ENCODE measurements around the gene PTPRN2.

DNA sequence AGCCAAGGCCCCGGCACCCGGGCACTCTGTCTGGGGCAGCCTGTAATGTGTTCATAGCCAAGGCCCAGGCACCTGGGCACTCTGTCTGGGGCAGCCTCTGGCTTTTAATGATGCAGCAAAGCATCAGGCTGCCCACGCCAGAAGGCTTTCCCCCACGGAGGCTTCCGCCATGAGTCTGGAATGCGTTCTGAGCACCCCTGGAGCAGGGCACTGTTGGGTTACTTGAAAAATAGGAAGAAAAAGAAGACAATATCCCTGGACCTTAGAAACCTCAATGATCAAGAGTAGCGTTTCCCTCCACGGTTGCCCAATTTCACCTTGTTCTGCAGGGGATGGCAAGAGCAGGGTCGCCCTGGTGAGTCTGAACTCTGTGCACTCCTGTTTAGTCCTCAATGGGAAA lies 565.0 kb downstream of the PTPRN2 start:
- TF ChIP-seq, protein P1, sequence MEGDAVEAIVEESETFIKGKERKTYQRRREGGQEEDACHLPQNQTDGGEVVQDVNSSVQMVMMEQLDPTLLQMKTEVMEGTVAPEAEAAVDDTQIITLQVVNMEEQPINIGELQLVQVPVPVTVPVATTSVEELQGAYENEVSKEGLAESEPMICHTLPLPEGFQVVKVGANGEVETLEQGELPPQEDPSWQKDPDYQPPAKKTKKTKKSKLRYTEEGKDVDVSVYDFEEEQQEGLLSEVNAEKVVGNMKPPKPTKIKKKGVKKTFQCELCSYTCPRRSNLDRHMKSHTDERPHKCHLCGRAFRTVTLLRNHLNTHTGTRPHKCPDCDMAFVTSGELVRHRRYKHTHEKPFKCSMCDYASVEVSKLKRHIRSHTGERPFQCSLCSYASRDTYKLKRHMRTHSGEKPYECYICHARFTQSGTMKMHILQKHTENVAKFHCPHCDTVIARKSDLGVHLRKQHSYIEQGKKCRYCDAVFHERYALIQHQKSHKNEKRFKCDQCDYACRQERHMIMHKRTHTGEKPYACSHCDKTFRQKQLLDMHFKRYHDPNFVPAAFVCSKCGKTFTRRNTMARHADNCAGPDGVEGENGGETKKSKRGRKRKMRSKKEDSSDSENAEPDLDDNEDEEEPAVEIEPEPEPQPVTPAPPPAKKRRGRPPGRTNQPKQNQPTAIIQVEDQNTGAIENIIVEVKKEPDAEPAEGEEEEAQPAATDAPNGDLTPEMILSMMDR (IDR thresholded peaks at IDR 0.05), result no peak
- TF ChIP-seq TCF7L2 (IDR thresholded peaks at IDR 0.05; ENCODE audit: low read depth, low read length), result no peak
